NCI-H146 treated with DMSO at 0.1 percent for 48 hours (cell line): Measurements from ENCODE around the gene COL6A2.
"Not testable (repeated sequence)": the region's sequence is repeated elsewhere in the genome, so short reads cannot be mapped to it uniquely, and the experiment has no call there.

Experiments used
- DNase-seq: peaks from one replicate; lab custom pipeline; 2025; ENCODE audit not compliant: unreplicated experiment; lab: John Stamatoyannopoulos, UW

The COL6A2 gene

DNA sequence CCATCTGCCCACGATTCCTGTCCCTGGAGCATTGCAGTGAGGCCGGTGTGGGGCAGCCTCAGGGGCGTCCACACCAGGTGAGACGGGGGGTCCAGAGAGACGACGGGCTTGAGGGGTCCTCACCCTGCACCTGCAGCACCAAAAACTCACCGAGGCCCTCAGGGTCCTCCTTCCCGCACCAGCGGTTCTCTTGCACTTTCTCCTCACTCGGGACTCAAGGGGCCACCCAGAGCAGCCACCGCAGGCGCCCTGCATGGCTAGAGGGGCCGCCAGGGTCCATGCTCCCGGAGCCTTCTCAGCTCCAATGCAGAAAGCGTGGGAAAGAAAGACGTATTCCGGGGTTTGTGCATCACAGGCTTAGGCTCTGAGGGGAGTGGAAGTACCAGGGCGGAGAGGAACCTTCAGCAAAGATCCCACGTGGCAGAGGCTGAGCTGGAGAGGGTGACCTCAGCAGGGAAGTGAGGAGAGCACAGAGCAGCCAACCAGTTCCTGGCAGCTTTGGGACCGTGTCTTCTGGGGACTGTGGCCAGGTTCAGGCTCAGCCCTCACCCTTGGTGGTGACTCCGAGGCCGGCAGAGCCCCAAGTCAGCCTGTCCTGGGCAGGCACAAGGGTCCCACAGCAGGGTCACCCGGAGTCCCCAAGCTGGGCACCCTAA is 19.5 kb upstream of the COL6A2 start:
- no peak for DNase-seq

DNA sequence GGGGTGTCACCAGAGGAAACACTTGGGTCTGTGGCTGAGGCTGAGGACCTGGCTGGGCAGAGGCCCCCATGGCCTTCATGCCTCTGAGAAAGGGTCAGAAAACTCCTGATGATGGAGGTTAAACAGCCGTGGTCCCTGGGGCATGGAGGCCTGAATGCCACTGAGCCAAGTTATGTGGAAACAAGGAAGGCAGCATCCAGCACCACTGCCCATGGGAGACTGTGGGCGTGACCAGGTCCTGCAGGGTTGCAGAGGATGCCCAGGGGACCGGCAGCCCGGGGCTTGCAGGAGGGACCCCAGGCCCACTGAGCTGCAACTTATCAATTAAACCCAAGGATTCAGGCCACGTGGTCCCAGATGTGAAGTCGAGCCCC is 18.9 kb upstream of the COL6A2 start:
- no peak for DNase-seq

DNA sequence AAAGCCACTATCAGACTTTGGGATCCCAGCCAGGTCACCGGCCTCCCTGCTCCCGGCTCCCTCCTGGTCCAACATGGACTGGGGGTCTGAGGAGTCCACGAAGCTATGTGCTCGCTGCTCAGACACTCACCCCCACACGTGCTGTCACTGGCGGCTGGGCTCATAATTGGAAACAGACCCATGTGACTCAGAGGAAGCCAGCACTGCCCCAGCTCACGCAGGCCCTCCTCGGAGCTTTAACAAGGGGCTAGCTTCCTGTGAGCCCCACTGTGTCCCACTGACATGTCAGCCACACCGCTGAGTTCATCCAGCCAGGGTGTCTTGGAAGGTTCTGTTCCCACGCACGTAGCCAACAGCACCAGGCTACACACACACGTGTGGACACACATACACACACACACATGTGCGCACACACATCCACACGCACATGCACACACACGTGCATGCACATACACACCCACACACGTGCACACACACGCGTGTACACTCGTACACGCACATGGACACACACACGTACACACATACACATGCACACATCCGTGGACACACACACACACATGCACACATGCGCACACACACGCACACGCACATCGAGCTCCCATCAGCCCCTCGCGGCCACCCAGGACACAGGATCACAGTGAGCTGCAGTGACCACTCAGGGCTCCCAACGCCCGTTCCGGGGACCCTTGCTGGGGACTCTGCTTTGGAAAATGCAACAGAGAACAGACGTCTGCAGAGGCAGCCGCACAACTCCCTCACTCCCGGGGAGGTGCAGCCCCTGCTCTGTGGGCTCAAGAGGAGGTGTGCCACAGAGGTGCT is 18.4 kb upstream of the COL6A2 start:
- no peak for DNase-seq

DNA sequence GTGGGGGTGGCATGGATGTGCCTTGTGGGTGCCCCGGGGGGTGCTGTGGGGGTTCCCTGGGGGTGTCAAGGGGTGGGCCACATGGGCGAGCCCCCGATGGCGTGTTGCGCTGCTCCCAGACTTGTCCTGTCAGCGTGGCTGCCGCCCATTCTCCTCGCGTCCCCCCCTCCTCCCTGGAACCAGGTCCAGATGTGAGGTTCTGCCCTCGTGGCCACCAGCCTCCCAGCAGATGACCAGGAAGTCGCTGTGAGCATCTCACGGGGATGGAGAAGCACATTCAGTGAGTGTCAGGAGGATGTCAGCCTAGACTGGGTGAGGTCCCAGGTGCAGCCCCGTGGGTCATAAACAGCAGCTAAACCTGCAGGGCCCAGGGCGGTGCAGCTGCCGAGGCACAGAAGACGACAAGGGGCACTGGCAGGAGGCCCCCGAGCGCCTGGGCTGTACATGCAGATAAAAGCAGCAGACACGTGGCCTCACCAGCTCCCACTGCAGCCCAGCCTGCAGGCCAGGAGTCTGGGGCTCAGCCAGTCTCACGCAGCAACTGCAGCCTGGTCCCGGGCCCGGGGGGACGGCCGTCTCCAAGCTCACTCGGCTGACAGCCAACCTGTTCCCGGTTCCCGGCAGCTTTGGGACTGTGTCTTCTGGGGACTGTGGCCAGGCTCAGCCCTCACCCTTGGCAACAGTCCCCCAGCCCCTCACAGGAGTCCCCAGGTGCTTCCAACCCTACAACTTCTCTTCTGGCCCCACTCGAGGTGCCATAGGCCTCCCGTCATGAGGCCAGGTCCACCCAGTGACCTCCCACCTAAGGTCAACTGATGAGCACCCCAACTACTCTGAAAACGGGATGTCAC is 17.5 kb upstream of the COL6A2 start:
- no peak for DNase-seq

DNA sequence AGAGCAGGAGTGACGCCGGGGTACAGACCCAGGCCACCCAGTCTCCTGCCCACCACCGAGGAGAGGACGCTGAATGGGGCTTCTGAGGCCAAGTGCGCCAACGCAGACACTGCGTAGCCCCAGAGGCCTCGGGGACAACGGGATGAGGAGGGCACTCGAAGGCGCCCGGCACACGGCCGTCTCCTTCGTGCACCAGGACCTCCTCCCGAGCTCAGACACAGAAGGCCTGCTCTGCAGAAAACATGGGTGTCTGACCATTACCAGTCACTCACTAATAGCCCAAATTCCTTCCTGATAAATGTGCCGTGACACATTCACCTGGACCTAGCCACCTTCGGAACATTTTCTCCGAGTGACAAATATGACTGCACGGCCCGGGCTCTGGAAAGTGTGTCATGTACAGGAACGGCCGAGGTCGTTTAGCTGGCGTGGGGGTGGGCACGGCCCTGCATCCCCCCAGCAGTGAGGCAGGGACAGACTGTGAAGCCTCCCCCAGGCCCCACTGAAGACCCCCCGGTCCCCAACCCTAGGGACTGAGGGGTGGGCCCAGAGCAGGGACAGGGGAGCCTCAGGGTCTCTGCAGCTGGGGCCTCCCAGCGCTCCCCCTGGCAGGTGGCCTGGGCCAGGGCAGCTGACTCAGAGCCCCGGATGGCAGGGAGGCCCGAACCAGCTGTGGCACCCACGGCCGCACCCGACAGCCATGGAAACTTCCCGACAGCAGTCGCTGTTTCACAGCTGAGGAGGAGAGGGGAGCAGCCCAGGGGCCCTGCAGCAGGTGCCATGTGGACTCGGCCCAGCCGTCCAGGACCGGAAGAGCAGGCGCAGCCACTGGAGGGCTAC is 16.7 kb upstream of the COL6A2 start:
- DNase-seq = no peak

DNA sequence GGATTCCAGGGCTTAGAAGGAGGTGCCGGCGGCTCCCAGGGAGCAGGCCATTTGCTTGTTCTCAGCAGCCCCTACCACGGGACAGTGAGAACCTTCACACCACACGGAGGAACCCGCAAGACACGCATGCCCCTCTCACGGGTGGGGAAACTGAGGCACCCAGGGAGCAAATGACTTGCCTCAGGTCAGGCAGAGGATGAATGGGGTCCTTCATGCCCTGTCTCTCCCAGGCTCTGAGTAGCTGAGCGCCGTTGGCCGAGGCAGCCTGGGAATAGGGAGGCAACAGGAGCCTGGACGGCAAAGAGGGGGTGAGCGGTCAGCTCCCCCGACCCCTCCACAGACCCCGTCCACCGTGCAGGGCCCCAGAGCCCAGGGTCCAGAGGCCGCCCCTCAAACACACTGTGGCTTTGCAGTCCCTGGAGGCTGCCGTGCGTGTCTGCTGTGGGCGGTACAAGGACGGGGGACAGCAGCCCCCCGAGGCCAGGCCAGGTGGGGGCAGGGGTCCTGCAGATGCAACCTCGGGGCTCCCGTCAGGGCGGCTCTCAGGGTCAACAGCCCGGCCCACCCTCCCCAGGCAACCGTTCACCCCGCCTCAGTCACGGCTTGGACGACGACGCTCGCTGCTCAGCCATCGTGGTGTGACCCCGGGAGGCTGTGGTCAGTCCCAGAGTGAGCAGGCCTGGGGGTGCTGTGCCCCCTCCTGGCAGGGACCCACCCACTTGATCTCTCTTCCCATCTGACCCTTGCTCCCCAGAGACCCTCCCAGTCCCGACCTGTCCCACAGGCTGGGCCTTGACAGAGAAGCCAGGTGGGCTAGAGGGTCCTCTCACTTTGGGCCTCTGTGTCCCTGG is 15.8 kb upstream of the COL6A2 start:
- no peak for DNase-seq

DNA sequence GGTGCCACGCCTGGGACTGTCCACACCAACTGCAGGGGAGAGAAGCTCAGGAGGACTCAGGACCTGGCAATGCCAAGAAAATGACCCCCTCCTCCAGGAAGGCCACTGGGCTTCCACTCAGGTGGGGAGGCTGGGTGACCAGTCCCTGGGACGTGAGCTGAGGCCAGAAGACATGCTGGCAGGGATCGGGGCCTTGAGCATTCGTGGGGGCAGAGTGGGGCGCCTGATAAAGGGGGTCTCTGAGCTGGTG is 15.3 kb upstream of the COL6A2 start:
- no peak for DNase-seq

DNA sequence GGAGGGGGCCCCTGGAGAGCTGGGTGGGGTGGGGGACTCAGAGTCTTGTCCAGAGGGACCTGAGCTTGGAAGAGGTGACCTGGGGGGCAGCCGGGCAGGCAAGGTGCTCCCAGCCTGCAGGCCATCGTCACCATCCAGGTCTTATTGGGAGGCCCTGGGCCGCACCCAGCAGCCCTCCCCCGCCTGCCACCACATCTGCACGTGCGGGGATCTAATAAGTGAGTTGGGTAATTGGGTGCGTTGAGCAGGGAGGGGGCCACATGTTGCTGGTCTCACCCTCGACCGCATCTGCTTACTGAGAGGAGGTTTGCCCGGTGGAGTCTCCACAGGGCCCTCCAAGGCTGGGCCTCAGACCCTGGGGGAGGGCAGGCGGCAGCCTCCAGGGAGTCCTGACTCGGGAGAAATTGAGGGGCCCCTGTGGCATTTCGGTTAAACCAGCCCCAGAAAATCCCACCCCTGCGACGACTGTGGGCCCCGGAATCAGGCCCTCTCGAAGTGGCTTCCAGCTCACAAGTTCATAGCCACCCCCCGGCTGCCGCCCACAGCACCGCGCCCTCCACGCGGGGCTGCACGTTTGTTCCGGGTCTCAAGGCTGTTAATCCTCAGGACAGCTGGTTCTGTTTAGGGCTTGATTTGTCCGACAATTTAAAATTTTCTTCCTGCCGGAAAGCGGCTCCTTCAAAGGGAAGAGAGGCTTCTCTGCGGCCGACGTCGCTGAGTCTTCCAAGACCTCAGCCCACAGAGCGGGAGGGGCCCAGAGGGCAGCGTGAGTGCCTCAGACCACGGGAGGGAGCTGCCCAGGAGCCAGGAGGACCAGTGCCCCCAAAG is 14.7 kb upstream of the COL6A2 start:
- no peak for DNase-seq

DNA sequence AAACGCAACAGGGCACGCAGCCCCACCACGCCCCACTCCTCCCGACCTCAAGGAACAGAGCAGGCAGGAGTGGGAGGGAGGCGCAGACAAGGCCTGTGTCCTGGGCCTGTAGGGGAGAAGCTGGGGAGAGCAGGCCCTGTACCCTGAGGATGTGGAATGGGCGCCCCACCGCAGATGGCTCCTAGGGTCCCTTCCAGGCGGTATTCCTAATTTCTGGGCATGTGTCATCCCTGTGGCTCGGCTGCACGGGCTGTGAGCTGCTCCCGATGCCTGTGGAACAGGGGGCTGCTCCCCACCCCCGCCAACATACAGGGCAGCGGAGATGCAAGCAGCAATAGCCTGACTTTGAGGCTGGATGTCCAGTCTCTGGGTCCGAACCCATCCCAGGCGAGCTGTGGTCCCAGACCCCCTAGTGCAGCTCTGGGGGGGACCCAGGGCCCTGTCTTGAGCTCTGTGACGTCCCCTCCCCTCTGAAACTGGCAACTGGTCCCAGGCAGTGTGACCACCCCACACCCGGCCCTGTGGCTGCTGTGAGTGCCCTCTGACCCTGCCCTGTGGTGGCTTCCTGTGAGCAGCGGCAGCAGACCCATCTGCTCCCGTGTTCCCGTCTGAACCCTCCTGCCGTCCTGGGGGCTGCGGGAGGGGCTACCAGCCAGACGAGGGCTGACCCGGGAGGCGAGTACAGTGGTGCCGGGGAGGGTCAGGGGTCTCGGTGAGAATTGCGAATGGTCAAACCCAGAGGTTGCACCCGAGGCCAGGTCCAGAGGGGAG is 13.9 kb upstream of the COL6A2 start:
- DNase-seq = no peak

DNA sequence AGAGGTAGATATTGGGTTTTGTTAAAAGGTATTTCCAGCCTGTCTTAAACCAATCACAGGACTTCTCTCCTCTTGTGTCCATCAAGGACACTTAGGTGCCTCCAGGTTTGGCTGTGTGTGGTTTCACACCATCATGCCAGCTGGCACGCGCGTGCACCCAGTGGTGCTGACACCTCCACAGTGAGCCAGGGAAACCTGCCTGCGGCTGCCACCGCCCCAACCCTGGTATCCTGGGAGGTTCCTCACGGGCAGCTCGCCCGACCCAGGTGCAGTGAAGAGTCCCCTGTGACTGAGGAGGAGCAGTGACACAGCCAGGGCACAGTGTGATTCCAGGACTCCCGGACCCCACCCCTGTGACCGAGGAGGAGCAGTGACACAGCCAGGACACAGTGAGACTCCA is 13.2 kb upstream of the COL6A2 start:
- DNase-seq = no peak

DNA sequence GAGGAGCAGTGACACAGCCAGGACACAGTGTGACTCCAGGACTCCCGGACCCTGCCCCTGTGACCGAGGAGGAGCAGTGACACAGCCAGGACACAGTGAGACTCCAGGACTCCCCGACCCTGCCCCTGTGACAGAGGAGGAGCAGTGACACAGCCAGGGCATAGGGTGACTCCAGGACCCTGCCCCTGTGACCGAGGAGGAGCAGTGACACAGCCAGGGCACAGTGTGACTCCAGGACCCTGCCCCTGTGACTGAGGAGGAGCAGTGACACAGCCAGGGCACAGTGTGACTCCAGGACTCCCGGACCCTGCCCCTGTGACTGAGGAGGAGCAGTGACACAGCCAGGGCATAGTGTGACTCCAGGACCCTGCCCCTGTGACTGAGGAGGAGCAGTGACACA is 12.7 kb upstream of the COL6A2 start:
- not testable (repeated sequence) for DNase-seq

DNA sequence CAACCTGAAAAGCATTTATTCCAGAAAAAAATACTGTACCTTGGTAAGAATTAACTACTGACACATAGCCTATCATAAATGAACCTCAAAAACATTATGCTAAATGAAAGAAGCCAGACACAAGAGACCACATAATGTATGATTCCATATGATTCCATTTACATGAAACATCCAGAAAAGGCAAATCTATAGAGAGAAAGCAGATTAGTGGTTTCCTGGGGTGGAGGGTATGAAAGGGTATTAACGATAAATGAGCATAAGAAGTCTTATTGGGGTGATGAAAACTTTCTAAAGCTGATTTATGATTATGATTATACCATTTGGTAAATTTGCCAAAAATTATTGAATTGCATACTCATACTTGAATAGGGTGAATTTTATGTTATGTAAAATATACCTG is 10.3 kb upstream of the COL6A2 start:
- DNase-seq = no peak

DNA sequence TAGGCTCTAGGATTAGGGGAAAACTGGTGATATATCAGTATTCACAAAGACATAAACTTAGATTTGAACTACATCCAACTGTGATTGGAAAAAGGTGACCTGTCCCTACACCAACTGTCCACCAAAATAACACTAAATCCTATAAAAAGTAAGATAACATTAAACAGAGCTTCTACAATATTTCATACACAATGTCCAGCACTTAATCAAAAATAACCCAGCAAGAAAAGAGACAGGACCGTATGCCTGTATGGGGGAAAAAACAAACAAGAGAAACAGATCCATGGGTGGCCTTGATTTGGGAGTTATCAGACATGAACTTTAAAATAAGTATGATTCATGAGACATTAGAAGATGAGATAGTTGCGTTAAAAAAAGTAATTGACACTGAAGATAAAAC is 9.7 kb upstream of the COL6A2 start:
- no peak for DNase-seq

DNA sequence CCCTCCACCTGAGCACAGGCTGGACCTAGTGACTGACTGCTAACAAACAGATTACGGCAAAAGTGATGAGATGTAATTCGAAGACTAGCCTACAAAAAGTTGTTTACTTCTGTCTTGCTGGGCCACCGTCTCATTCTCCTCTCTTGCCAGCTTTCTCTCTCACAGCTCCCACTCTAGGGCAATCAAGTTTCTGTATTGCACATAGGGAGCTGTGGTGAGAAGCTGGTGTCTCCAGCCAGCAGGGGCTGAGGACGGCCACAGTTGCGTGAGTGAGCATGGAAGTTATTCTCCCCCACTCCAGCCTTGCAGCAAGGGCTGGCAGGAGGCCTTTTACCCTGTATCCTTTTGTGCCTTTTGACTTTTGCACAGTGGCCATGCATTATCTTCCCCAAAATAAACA is 8.6 kb upstream of the COL6A2 start:
- DNase-seq = no peak

DNA sequence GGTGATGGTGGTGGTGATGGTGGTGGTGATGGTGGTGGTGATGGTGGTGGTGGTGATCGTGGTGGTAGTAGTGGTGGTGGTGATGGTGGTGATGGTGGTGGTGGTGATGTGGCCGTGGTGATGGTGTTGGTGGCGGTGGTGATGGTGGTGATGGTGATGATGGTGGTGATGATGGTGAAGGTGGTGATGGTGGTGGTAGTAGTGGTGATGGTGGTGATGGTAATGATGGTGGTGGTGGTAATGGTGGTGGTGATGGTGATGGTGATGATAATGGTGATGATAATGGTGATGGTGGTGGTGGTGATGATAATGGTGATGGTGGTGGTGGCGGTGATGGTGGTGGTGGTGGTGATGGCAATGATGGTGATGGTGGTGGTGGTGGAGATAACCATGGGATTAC is 6.8 kb upstream of the COL6A2 start:
- no peak for DNase-seq

DNA sequence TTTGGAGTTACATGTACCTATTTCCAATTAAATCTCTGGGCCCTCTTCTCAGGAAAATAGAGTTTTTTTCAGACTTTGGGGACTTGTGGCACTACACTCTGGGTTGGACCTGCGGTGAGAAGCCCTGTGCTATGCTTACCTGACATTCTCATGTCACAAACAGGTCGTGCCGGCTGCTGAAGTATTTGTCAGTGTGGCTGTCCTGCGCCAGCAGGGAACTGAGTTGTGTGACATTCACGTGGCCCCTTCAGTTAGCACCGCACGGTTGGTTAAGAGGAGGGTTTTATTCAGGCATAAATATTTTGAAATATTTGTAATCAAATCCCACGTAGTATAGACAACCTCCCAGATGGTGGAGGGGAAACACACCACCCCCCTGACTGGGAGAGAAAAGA is 6.3 kb upstream of the COL6A2 start:
- DNase-seq = no peak

DNA sequence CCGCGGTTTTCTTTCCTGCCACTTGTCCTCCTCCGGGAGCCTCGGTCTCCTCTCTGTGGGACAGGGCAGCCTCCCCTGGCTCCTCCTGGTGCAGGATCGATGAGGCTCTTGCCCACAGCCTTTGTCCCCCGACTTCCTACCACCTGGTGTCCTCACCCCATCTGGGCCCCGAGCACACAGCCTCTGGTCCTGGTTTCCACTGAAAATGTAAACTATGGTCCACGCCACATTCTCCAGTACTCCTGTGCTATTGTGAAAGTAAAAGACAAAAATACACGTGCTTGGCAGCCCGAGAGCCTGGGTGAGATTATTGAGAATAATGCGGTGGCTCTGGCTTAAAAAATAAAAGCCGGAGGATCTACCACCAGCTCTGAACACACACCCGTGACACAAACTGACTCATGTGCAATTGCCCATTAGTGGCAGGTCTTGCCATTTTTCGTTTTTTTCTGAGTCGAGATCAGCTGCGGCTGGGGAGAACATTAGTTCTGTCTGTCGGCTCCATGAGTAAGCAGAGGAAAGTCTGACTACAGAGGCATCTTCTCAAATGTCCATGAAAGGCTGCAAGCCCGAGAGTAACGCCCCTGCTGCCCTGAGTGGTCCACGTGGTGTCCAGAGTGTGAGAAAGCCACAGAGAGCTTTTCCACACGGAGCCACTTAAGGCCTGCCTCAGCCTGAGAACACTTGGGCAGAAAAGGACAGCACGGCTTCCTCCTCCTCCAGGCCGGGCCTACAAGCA is 5.7 kb upstream of the COL6A2 start:
- no peak for DNase-seq
